HPDE6-E6E7 (cell line): ENCODE measurements around the gene C1QTNF9.
"Not testable (repeated sequence)": the region's sequence is repeated elsewhere in the genome, so short reads cannot be mapped to it uniquely, and the experiment has no call there.

Experiments
- DNase-seq: peaks from one replicate; pipeline ENCODE4 v3.0.0; 2011; ENCODE audit warnings: missing footprints; ENCODE audit errors: extremely low spot score

C1QTNF9 gene

DNA sequence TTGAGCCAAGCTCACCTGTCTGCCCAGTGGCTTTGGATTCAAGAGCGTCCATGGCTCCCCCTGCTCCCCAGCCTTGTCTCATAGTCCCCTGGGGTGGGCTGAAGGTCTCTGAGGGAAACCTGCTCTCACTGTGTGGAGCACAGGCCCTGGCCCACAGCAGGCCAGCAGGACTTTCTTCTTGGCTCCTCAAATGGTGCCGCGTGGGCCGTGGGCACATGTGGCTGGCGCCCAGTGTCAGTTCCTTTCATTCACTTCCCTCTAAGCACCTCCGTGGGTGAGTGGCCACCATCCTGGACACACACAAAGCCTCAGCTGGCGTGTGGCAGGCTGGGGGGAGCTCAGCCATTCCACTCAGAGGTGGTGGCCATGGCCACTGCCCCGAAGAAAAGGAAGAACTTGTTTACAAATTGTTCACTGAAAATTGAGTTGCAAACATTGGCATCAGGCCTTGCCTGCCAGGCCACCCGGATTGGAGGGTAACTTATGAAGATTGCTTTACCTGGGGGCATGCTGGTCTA lies 53.1 kb downstream of the C1QTNF9 start:
- DNase-seq = no peak

DNA sequence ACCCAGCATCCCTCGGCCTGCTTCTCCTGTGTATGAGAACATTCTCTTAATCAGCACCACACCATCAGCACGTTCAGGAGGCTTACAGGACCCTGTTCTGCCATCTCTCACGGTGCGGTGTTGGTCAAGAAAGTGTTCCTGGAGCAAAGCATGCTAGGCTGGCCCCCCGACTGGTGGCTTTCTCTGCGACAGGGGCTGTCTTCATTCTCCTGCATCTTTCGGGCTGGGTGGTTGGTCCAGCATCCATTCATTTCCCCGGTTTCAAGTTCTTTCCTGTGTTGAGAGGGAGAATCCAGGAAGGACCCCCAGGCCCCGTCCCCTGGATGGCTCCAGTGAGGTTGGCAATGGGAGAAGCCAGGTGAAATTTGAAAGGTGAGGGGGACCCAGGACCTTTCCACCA lies 55.8 kb downstream of the C1QTNF9 start:
- DNase-seq = no peak

- not testable (repeated sequence) for DNase-seq
These were observed 56.9 kb downstream of the C1QTNF9 start for GRCh38 chr13:24366315-24366714.

DNA sequence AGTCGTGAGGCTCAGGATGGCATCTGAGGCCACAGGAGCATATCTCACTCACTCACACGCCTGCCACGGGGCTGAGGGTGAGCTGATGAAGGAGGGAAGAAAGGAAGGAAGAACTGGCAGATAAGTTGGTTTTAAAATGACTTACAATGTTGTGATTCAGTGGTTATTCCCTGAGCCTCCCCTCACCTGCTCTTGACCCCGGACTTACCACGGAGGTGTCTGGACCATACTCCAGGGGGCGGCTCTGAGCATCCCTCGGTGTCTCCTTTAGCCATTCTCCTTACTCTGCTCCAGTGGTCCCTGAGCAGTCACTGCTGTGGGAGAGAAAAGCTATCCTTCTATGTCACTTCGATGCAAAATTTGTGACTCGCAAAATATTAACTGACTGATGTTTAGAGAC lies 61.9 kb downstream of the C1QTNF9 start:
- DNase-seq = not testable (repeated sequence)
